ENCODE results near the gene OTOG. TPM values are rescaled to one million over a fixed set of nuclear protein-coding genes. Genes with fewer than 3 reads are reported as not detected.
A peak's percentile ranks its signal among the peaks of the same experiment; 100 is the strongest.

The OTOG gene
- total RNA-seq, 4 donors from 2014 or later = not detected

GRCh38 chr11:17575431-17576425 lies 28.7 kb downstream of the OTOG start:
- no peak overlapping the region for H3K4me3 ChIP-seq (ENCODE audit: low read depth, poor library complexity, severe bottlenecking)
- TF ChIP-seq POLR2A (IDR thresholded peaks at IDR 0.05) = no peak
- no peak for TF ChIP-seq CTCF (IDR thresholded peaks at IDR 0.05)
- peak in 1 of 2 donors; percentile 81 for DNase-seq (ENCODE audit: low spot score in 2 of 2)
- 86% methylated on average over 16 of the region's 16 CpGs for WGBS, 2 donors
- intact Hi-C loops (cut with DNase I; ENCODE audit: low total_unique reads) = no loop called here

DNA sequence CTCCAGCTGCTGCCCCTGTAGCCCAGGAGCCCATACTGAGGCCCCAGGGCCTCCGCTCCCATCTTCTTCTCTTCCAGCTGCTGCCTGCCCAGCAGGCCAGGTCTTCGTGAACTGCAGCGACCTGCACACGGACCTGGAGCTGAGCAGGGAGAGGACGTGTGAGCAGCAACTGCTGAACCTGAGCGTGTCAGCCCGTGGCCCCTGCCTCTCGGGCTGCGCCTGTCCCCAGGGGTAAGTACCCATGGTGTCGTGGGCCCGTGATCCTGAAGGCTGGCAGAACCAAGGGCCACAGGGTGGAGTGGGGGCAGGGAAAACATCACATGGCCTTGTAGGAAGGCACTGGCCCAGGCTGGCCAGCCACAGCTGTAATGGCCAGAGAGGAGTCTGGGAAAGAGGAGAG lies 31.2 kb downstream of the OTOG start:
- intact Hi-C loops (cut with DNase I; ENCODE audit: low total_unique reads) = no loop called here

DNA sequence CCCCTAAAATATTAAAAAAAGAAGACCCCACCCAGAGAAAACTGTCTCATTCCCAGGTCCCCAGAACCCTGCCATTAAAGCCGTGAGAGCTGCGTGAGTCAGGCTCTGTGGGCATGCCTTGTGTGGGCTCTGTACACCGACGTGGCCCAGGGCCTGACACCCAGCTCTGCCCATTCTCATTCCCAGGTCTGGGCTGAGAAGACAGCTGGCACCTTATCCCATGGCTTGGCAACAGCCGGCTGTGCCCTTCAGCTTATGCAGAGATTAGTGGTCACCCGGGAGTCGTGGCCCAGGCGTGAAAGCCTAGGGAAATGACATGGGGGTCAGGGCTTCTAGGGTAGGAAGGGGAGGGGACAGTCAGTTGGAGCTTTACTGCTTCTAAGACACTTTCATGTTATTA lies 31.9 kb downstream of the OTOG start:
- 84 to 96% methylated on average over 8 of the region's 8 CpGs for WGBS, 2 donors
- intact Hi-C loops (cut with DNase I; ENCODE audit: low total_unique reads) = no loop called here
- no peak for TF ChIP-seq CTCF (IDR thresholded peaks at IDR 0.05)
- TF ChIP-seq POLR2A (IDR thresholded peaks at IDR 0.05) = no peak

More for the DNA sequence above, 31.2 kb downstream of the OTOG start:
- no peak overlapping the region for H3K4me3 ChIP-seq (ENCODE audit: low read depth, poor library complexity, severe bottlenecking)
- peak in 1 of 2 donors; percentile 79 for DNase-seq (ENCODE audit: low spot score in 2 of 2)
- TF ChIP-seq POLR2A (IDR thresholded peaks at IDR 0.05) = no peak
- TF ChIP-seq CTCF (IDR thresholded peaks at IDR 0.05) = no peak
- WGBS, 2 donors = 84 to 86% methylated on average over 11 of the region's 11 CpGs

DNA sequence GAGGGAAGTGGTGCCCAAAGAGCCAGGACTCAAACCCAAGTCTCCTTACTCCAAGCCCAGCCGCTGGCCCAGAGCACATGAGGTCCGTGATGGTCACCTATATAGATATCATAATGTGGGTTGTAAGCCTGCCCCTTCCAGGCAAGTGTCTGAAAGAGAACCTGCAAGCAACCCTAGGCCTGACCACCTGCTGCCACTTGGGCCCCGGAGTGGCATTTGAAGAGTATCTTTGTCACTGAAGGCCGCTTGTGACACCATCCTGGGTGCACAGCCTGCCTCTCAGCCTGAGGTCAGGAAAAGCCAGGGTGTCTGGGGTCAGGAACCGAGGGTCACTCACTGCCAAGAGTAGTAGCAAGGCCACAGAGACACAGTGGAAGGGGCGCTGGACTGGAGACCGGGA lies 32.4 kb downstream of the OTOG start:
- TF ChIP-seq POLR2A (IDR thresholded peaks at IDR 0.05) (no peak), CTCF (IDR thresholded peaks at IDR 0.05) (no peak)
- no peak overlapping the region for H3K4me3 ChIP-seq (ENCODE audit: low read depth, poor library complexity, severe bottlenecking)
- peak in 1 of 2 donors; percentile 73 for DNase-seq (ENCODE audit: low spot score in 2 of 2)
- intact Hi-C loops (cut with DNase I; ENCODE audit: low total_unique reads) = no loop called here
- 85 to 89% methylated on average over 7 of the region's 7 CpGs for WGBS, 2 donors

More for the DNA sequence above, 31.9 kb downstream of the OTOG start:
- H3K4me3 ChIP-seq (ENCODE audit: low read depth, poor library complexity, severe bottlenecking) = no peak overlapping the region
- peak in 1 of 2 donors; percentile 60 for DNase-seq (ENCODE audit: low spot score in 2 of 2)

DNA sequence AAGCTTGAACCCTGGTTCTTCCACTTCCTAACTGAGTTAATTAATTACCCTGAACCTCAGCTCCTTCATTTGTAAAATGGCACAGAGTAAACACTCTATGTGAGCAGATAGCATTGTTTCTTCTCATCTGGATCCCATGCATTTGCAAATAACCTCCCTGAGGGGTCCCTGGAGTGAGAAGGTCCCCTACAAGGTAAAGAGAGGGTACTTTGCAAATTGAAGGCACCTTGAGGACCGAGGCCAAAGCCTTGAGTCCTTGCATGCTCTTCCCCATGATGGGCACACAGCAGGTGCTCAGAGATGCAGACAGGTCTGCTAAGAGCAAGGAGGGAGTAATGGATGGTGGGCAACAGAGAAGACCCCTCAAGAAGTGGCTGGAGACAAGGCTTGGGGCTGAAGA lies 33.2 kb downstream of the OTOG start:
- intact Hi-C loops (cut with DNase I; ENCODE audit: low total_unique reads) = no loop called here
- peak in 1 of 2 donors; percentile 34 for DNase-seq (ENCODE audit: low spot score in 2 of 2)
- no peak for TF ChIP-seq POLR2A (IDR thresholded peaks at IDR 0.05)
- no peak for TF ChIP-seq CTCF (IDR thresholded peaks at IDR 0.05)
- WGBS, 2 donors = 43 to 67% methylated on average over 1 of the region's 1 CpG
- no peak overlapping the region for H3K4me3 ChIP-seq (ENCODE audit: low read depth, poor library complexity, severe bottlenecking)

All from lower leg skin (tissue), 4 donors.